Fibroblast of upper back skin (primary cell): ENCODE data around the gene EVA1B.

ENCODE experiments used
- DNase-seq: peaks from one replicate; pipeline ENCODE4 v3.0.0-alpha.2; 2013

The EVA1B gene

GRCh38 chr1:36345353-36345752 lies 21.9 kb upstream of the EVA1B start:
- DNase-seq, result no peak

DNA sequence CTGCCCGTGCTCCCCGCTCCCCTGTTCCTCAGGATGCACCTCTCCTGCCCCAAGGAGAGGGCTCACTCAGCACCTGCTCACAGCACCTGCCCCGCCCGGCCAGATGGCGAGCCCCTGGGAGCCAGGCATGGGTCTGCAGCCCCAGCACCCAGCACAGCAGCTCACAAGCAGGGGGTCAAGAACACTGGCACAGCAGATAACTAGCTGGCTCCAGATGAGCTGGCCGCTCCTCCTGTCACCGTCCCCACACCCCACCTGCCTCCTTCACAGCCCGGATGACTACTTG lies 20.9 kb upstream of the EVA1B start:
- DNase-seq, result no peak

GRCh38 chr1:36343651-36344394 lies 20.4 kb upstream of the EVA1B start:
- DNase-seq, result no peak

DNA sequence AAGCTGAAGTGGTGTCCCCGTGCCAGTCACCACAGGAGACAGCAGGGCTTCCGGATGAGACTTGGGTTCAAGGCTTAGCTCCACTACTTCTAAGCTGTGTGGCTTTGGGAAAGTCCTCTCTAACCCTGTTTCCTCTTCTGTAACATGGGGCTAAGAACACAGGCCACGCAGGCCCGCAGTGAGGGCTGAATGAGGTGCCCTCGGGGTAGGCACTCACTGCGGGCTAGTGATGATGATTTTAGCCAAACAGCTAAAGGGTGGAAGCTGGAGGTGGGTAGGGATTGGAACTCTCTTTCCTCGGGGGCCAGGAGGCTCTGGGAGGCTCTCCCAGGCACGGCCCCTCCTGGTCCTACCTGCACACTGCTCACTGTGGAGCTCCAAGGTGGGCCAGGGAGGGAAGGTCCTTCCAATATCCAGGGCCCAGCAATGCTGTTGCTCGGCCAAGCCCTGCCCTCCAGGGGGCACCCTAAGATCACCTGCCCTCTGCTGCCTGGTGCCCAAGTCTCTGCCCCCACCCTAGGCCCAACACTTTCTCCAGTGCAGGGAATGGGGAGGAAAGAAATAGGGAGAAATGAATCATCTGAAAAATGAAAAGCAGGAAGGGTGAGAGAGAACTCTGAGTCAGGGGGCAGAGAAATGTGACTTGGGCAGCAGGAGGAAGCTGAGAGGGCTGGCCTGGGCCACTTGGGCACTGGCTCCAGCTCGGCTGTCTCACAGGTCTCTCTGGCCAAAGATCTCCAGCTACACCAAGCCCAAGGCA lies 19.2 kb upstream of the EVA1B start:
- DNase-seq, result peak; percentile 65

DNA sequence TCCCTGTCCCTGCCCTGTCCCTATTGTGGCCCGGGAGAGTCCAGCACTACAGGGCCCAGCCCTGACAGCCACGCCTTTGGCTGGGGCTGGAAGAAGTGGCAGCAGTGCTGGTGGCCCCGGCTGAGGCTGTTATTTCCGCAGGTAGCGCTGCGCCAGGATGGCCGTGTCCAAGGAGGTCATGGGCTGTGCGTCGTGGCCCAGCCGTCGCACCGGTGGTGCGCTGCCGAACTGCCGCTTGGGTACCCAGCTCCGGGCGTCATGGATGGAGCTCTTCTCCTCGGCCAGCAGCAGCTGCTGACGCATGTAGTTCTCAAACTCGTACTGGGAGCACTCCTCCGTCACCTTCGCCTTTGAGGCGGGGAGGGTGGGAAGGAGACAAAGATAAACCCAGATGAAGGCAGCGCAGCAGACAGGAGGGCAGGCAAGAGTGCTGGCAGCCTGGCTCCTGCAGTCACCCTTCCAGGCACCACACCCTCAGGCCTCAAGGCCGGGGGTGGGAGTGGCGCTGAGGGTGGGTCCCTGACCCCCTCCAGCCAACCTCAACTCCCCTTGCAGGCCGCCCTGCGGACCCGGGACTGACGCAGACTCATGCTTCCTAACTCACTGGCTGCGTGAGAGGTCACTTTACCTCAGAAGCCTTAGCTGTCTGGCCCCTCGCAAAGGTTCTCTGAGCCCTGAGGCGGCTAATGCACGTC lies 18.3 kb upstream of the EVA1B start:
- DNase-seq, result no peak

DNA sequence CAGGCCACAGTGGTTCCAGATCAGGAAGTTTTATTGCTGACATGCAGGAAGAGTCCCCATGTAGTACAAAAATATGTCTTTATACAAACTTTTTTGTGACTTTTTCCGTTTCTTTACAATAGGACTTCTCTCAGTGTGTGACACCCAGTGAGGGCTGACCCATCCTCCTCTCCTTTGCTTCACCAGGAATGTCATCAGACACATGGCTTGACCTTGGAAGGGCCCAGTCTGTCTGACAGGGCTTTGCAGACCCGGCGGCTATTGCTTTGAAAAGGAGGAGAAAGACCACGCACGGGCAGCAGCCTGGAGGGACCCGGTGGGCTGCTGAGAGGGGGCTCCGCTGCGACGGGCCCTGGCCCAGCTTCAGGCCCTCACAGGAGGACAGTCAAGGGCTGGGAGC lies 16.2 kb upstream of the EVA1B start:
- no peak for DNase-seq

DNA sequence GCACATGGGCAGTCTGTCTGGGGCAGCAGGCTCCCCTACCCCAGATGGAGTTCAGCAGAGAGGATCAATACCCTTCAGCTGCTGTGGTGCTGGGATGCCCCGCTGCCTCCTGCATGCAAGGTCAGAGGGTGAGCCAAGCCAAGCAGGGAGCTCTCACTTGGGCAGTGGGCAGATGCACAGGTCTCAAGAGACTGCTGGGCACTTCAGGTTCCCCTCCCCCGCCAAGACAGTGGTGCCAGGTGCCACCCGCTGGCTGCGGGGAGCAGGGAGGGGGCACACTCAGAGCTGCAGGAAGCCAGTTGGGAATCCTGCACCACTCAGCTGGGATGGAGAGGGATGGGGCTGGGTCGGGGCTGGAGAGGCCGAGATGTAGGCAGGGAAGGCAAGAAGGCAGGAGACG lies 15.8 kb upstream of the EVA1B start:
- DNase-seq, result no peak

DNA sequence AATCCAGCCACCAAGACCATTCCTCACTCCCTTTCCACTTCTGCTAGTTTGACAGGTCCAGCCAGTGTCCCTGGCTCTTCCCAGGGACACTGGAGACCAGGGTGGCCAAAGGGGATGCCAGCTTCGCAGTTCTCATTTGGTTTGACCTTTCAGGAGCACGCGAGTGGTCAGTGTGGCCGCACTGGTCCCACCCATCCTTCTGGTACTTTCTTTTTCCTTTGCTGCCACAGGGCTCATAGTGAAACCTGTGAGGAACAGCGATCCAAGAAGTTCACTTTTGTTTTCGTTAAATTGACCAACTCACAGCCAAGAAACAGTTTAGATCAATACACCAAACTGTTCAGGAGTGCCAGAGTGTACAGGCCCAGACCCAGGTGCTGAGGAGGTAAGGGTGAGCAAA lies 14.4 kb upstream of the EVA1B start:
- DNase-seq, result no peak

GRCh38 chr1:36330940-36331339 lies 7.5 kb upstream of the EVA1B start:
- no peak for DNase-seq

- DNase-seq, result no peak
Observed at GRCh38 chr1:36329817-36330216, 6.4 kb upstream of the EVA1B start.

GRCh38 chr1:36328713-36329112 lies 5.3 kb upstream of the EVA1B start:
- DNase-seq, result no peak

- DNase-seq, result no peak
Observed at GRCh38 chr1:36328088-36328480, 4.6 kb upstream of the EVA1B start.

DNA sequence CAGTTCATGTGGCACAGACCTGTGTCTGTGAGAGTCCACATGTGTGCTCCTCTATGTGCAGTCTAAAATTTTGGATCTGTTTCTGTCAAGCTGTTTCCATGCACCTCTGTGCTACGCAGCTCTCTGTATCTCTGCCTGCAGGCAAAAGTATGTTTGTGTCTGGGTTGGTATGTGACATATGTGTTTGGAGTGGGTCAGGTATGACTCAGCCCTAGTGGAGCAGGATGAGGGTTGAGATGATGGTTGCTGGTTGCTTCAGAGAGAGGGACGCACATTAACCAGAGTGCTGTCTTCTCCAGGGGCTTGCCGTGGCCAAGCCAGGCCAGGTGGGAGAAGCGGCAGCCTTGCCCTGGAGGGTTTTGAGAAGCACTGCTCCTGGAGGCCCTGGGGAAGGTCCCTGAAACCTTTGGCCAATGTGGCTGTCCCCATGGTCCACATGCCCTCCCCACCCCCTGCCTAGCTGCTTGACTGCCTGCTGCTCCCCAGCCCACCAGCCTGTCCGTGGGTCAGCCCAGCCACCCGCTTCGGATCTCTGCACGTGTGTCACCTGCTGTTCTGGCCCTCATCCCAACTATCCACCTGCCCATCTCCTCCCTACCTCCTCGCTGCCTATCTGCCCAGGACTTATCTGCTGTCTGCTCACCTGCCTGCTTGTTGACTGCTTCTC lies 4.1 kb upstream of the EVA1B start:
- DNase-seq, result peak; percentile 69

DNA sequence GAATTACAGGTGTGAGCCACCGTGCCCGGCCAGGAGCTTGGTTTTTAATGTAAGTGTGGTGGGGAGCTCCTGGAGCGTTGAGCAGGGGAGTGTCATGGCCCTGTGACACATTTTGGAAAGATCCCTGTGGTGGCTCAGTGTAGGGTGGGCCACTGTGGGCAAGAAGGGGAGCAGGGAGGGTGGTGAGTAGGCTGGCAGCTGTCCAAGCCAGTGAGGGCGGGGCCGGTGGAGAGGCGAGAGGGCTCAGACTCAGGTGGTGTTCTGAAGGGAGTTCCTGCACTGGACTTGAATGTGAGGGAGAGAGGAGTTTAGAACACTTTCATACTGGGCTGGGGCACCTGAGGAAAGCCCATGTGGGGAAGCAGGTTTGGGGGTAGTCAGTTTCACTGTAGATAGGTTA lies 3.1 kb upstream of the EVA1B start:
- no peak for DNase-seq

GRCh38 chr1:36324353-36324703 lies 883 bp upstream of the EVA1B start:
- no peak for DNase-seq

- DNase-seq, result peak; percentile 45
Observed at GRCh38 chr1:36322786-36323635, 434 bp downstream of the EVA1B start.

GRCh38 chr1:36322041-36322785 lies 1.2 kb downstream of the EVA1B start:
- no peak for DNase-seq

GRCh38 chr1:36321119-36321951 lies 2.1 kb downstream of the EVA1B start:
- DNase-seq, result peak; percentile 95

DNA sequence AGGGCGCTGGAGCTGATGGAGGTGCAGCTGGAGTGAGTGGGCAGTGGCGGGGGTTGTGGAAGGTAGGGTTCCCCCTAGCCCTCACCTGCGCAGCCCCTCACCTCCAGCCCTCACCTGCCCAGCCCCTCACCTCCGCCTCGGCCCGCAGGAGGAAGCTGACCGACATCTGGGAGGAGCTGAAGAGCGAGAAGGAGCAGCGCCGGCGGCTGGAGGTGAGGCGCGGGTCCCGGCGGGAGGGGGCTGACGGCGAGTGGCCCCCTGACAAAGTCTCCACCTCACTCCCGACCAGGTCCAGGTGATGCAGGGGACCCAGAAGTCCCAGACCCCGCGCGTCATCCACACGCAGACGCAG lies 2.7 kb downstream of the EVA1B start:
- DNase-seq, result no peak

DNA sequence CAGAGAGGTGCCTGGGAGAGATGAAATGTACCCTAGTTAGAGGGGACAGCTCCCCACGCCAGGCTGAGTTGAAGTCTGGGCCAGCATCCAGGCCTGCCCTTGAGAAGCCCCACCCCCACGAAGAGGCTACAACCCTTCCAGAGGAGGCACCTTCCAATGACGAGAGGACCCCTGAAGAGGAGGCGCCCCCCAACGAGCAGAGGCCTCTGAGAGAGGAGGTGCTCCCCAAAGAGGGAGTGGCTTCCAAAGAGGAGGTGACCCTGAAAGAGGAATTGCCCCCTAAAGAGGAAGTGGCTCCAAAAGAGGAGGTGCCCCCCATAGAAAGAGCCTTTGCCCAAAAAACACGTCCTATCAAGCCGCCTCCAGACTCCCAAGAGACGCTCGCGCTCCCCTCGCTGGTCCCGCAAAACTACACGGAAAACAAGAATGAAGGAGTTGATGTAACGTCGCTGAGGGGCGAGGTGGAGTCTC lies 3.1 kb downstream of the EVA1B start:
- DNase-seq, result no peak

- DNase-seq, result no peak
Observed at GRCh38 chr1:36309397-36309796, 14.0 kb downstream of the EVA1B start.
